ENCODE results near the gene GNGT1. TPM values are rescaled to one million over a fixed set of nuclear protein-coding genes. Genes with fewer than 3 reads are reported as not detected.

GNGT1 gene
- polyA plus RNA-seq, 1 donor (not counting 4 experiments of a cell fraction or from before 2014, with no cell fraction given) = not detected

DNA sequence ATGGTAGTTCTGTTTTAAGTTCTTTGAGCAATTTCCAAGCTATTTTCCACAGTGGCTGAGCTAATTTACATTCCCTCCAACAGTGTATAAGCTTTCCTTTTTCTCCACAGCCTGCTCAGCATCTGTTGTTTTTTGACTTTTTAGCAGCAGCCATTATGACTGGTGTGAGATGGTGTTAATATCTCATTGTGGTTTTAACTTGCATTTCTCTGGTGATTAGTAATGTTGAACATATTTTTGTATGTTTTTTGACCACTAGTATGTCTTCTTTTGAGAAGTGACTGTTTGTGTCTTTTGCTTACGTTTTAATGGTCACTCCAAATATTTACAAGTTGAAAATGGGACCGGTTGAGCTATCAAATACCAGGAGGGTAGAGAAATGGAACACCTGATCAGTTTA, 35.6 kb downstream of the GNGT1 start:
- DNase-seq (ENCODE audit: low read depth, low spot score) (no peak), FAIRE-seq (no peak)
- H3K27ac ChIP-seq (ENCODE audit: control insufficient read depth, insufficient read depth, low read length) = no peak overlapping the region
- no peaks in the 10 kb centered on the region for H3K9me1 ChIP-seq (ENCODE audit: control insufficient read depth, extremely low read depth, insufficient read depth, low read length)
- no peaks in the 10 kb centered on the region for H3K36me3 ChIP-seq (ENCODE audit: control insufficient read depth in 2 of 2, extremely low read depth in 1 of 2, insufficient read depth in 2 of 2, low read length in 2 of 2)
- TF ChIP-seq, protein P1, sequence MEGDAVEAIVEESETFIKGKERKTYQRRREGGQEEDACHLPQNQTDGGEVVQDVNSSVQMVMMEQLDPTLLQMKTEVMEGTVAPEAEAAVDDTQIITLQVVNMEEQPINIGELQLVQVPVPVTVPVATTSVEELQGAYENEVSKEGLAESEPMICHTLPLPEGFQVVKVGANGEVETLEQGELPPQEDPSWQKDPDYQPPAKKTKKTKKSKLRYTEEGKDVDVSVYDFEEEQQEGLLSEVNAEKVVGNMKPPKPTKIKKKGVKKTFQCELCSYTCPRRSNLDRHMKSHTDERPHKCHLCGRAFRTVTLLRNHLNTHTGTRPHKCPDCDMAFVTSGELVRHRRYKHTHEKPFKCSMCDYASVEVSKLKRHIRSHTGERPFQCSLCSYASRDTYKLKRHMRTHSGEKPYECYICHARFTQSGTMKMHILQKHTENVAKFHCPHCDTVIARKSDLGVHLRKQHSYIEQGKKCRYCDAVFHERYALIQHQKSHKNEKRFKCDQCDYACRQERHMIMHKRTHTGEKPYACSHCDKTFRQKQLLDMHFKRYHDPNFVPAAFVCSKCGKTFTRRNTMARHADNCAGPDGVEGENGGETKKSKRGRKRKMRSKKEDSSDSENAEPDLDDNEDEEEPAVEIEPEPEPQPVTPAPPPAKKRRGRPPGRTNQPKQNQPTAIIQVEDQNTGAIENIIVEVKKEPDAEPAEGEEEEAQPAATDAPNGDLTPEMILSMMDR (optimal IDR thresholded peaks at IDR 0.05 in 1 of 3, IDR thresholded peaks at IDR 0.05 in 1 of 3, conservative IDR thresholded peaks at IDR 0.05 in 1 of 3; ENCODE audit: extremely low read depth in 1 of 3, insufficient read depth in 2 of 3, low read length in 3 of 3) = no peak
- TF ChIP-seq EZH2 (IDR thresholded peaks at IDR 0.05; ENCODE audit: low read length) = no peak
- H3K4me3 ChIP-seq (ENCODE audit: control insufficient read depth in 2 of 3, extremely low read depth in 1 of 3, insufficient read depth in 2 of 3, low read depth in 1 of 3, low read length in 3 of 3) = no peak overlapping the region
- no peaks in the 10 kb centered on the region for H3K79me2 ChIP-seq (ENCODE audit: control insufficient read depth, insufficient read depth, low read length)
- H3K9me3 ChIP-seq (ENCODE audit: control insufficient read depth, low read depth, low read length) = peaks cover 2% of the 10 kb centered on the region
- no peak overlapping the region for H2AFZ ChIP-seq (ENCODE audit: control insufficient read depth, low read length)
- H3K9ac ChIP-seq (ENCODE audit: control insufficient read depth, extremely low read depth, insufficient read depth, low read length) = no peak overlapping the region
- H4K20me1 ChIP-seq (ENCODE audit: control insufficient read depth, extremely low read depth, insufficient read depth, low read length) = no peaks in the 10 kb centered on the region
- dilution Hi-C loops (cut with MboI; ENCODE audit: extremely low pct_ligation_motif_present, low sequenced_read_pairs) = no loop called here
- peaks cover 4% of the 10 kb centered on the region for H3K27me3 ChIP-seq (ENCODE audit: control insufficient read depth, extremely low read depth, insufficient read depth, low read length)
- H3K4me2 ChIP-seq (ENCODE audit: control insufficient read depth, extremely low read depth, insufficient read depth, low read depth, low read length) = no peak overlapping the region
- no peaks in the 10 kb centered on the region for H3K4me1 ChIP-seq (ENCODE audit: control insufficient read depth, extremely low read depth, insufficient read depth, low read length)

DNA sequence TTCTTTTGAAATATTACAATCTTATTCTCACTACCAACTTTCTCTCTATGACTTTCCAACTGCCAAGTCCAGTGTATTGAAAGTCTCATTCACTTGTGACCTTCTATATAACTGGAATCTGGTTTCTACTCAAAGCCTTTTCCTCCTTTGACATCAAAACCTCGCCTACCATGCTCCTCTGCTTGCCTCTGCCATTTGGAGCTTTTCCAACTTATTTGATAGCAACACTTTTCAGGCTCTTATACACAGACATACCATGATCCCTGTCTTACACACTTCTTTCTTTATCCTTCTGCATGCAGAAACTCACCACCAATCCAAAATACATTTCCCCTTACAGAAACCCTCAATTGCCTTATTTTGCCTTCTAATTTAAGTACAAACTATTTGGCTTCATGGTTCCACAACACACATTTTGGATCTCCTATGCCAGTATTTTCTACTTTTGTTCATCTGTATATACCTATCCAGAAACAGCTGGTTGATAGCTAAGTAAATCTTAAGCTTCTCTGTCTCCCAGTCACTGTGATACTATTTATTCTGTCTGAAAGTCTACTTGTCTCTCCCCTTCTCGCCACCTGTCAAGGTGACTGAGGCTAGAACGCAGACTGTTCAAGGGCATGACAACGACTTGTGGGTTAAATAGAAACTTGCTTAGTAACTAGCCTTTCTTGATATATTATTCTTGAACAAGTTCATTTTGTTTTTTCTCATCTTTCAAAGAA, 37.6 kb downstream of the GNGT1 start:
- Histone ChIP-seq H3K4me3 (ENCODE audit: control insufficient read depth in 2 of 3, extremely low read depth in 1 of 3, insufficient read depth in 2 of 3, low read depth in 1 of 3, low read length in 3 of 3) (no peak overlapping the region), H3K9me3 (ENCODE audit: control insufficient read depth, low read depth, low read length) (peaks cover 2% of the 10 kb centered on the region), H4K20me1 (ENCODE audit: control insufficient read depth, extremely low read depth, insufficient read depth, low read length) (no peaks in the 10 kb centered on the region), H3K27ac (ENCODE audit: control insufficient read depth, insufficient read depth, low read length) (no peak overlapping the region), H3K9ac (ENCODE audit: control insufficient read depth, extremely low read depth, insufficient read depth, low read length) (no peak overlapping the region), H3K79me2 (ENCODE audit: control insufficient read depth, insufficient read depth, low read length) (no peaks in the 10 kb centered on the region), H2AFZ (ENCODE audit: control insufficient read depth, low read length) (no peak overlapping the region), H3K4me1 (ENCODE audit: control insufficient read depth, extremely low read depth, insufficient read depth, low read length) (no peaks in the 10 kb centered on the region), H3K27me3 (ENCODE audit: control insufficient read depth, extremely low read depth, insufficient read depth, low read length) (peaks cover 4% of the 10 kb centered on the region), H3K36me3 (ENCODE audit: control insufficient read depth in 2 of 2, extremely low read depth in 1 of 2, insufficient read depth in 2 of 2, low read length in 2 of 2) (no peaks in the 10 kb centered on the region), H3K4me2 (ENCODE audit: control insufficient read depth, extremely low read depth, insufficient read depth, low read depth, low read length) (no peak overlapping the region), H3K9me1 (ENCODE audit: control insufficient read depth, extremely low read depth, insufficient read depth, low read length) (no peaks in the 10 kb centered on the region)
- no peak for TF ChIP-seq EZH2 (IDR thresholded peaks at IDR 0.05; ENCODE audit: low read length)
- TF ChIP-seq, protein P1 (optimal IDR thresholded peaks at IDR 0.05 in 1 of 3, IDR thresholded peaks at IDR 0.05 in 1 of 3, conservative IDR thresholded peaks at IDR 0.05 in 1 of 3; ENCODE audit: extremely low read depth in 1 of 3, insufficient read depth in 2 of 3, low read length in 3 of 3) = no peak
- dilution Hi-C loops (cut with MboI; ENCODE audit: extremely low pct_ligation_motif_present, low sequenced_read_pairs) = no loop called here
- DNase-seq (ENCODE audit: low read depth, low spot score) = no peak
- FAIRE-seq = no peak

Data from keratinocyte (primary cell).